HG03108 (cell line): ENCODE measurements around the gene KCNN4.

Experiments used
- ATAC-seq: cut with Tn5 transposase; IDR thresholded peaks from one replicate; pipeline ENCODE4 v1.9.1; 2021; ENCODE audit warnings: moderate library complexity; ENCODE audit not compliant: unreplicated experiment

The KCNN4 gene

GRCh38 chr19:43721469-43722048, 59.2 kb downstream of the KCNN4 start:
- no peak for ATAC-seq

DNA sequence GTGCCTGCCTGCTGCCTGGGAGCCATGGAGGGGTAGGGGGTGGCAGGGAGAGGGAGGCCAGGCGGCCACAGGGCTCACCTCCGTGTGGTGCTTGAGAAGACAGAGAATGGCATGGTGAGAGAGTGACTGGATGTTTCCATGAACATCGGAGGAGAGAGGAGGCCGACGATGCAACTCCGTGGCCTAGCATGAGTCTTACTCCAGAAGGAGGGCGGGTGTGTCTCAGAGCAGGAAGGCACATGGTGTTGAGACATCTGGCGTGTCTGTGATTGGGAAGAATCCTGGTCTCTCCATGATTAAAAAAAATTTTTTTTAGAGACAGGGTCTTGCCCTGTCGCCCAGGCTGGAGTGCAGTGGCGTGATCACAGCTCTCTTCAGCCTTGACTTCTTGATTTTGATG, 59.8 kb downstream of the KCNN4 start:
- ATAC-seq, result no peak

DNA sequence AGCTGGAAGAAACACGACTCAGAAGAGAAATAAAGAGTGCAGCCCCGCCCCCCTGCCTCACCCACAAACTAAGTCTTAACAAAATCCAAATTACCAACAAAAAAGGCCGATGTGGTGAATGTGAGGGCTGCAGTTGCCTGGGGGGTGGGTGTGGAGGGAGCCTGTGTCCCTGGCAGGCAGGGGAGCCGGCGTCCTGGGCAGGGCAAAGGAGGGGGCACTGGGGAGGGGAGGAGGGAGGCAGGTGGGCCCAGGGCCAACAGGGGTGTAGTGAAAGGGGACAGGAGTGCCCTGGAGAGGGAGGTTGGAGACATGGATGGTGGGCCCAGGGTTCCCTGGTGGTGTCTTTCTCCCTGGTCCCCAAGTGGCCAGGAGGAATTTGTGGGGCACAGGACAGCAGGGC, 60.9 kb downstream of the KCNN4 start:
- no peak for ATAC-seq

- no peak for ATAC-seq
Observed at GRCh38 chr19:43719378-43719868, 61.4 kb downstream of the KCNN4 start.

- no peak for ATAC-seq
Observed at GRCh38 chr19:43718627-43719377, 62.0 kb downstream of the KCNN4 start.
